Activated naive CD4-positive, alpha-beta T cell treated with anti-CD3 and anti-CD28 coated beads, Interleukin-2, amount 10 ng/mL, durations not matched to agents 7 days and 5 days (primary cell): Measurements from ENCODE around the gene TMEM41B.
"Not testable (repeated sequence)": the region's sequence is repeated elsewhere in the genome, so short reads cannot be mapped to it uniquely, and the experiment has no call there.

Experiments
- CTCF ChIA-PET: fragments of 350-600 bp; sonication (Branson Sonifier 250); formaldehyde crosslinking; loops from one replicate; lab custom pipeline; 2021; ENCODE audit warnings: antibody characterized with exemption; lab: Charles Lee
- DNase-seq: peaks from one replicate; pipeline ENCODE4 v3.0.0-alpha.2; 2020
- H3K27ac Mint-ChIP-seq: one replicate; pipeline ENCODE4 v1.8.0; 2021; ENCODE audit warnings: mild to moderate bottlenecking, moderate library complexity, mixed read lengths
- H3K27me3 Mint-ChIP-seq: one replicate; pipeline ENCODE4 v1.8.0; 2021; ENCODE audit warnings: mild to moderate bottlenecking, mixed read lengths
- H3K36me3 Mint-ChIP-seq: one replicate; pipeline ENCODE4 v1.8.0; 2021; ENCODE audit warnings: mixed read lengths
- H3K4me1 Mint-ChIP-seq: one replicate; pipeline ENCODE4 v1.8.0; 2021; ENCODE audit warnings: mixed read lengths
- H3K4me3 Mint-ChIP-seq: one replicate; pipeline ENCODE4 v1.8.0; 2021; ENCODE audit warnings: mild to moderate bottlenecking, moderate library complexity, mixed read lengths
- H3K9me3 Mint-ChIP-seq: one replicate; pipeline ENCODE4 v1.8.0; 2021; ENCODE audit warnings: mixed read lengths

TMEM41B gene, protein sequence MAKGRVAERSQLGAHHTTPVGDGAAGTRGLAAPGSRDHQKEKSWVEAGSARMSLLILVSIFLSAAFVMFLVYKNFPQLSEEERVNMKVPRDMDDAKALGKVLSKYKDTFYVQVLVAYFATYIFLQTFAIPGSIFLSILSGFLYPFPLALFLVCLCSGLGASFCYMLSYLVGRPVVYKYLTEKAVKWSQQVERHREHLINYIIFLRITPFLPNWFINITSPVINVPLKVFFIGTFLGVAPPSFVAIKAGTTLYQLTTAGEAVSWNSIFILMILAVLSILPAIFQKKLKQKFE

GRCh38 chr11:9314291-9315077, at the start of gene TMEM41B:
TMEM41B (minus strand) TSS chr11:9314593; CDS start chr11:9314441, 152 bp downstream.
- Mint-ChIP-seq H3K36me3 (peaks cover 25% of the 10 kb centered on the region), H3K9me3 (no peaks in the 10 kb centered on the region), H3K27me3 (peaks cover 30% of the 10 kb centered on the region), H3K4me1 (peaks cover 43% of the 10 kb centered on the region), H3K27ac (peak within 1 kb of the TSS; percentile 96), H3K4me3 (peak within 1 kb of the TSS; percentile 98)
- peak; percentile 99 for DNase-seq
- CTCF ChIA-PET: interaction anchor here (0.5 to 1.5 kb wide), 4 partner anchors 37 to 148 kb away, joined by 3 to 4 read pairs (median 4); no protein-coding TSS in a partner anchor

- Mint-ChIP-seq H3K36me3 (no peaks in the 10 kb centered on the region), H3K4me1 (peaks cover 22% of the 10 kb centered on the region), H3K4me3 (no peak overlapping the region), H3K27ac (no peak overlapping the region), H3K27me3 (no peaks in the 10 kb centered on the region), H3K9me3 (no peaks in the 10 kb centered on the region)
- DNase-seq: no peak
- CTCF ChIA-PET: interaction anchor here (0.7 to 1.3 kb wide), 2 partner anchors 32 to 197 kb away, joined by 3 read pairs; no protein-coding TSS in a partner anchor
Measured at GRCh38 chr11:9362393-9362863, 48.0 kb upstream of the TMEM41B start.

DNA sequence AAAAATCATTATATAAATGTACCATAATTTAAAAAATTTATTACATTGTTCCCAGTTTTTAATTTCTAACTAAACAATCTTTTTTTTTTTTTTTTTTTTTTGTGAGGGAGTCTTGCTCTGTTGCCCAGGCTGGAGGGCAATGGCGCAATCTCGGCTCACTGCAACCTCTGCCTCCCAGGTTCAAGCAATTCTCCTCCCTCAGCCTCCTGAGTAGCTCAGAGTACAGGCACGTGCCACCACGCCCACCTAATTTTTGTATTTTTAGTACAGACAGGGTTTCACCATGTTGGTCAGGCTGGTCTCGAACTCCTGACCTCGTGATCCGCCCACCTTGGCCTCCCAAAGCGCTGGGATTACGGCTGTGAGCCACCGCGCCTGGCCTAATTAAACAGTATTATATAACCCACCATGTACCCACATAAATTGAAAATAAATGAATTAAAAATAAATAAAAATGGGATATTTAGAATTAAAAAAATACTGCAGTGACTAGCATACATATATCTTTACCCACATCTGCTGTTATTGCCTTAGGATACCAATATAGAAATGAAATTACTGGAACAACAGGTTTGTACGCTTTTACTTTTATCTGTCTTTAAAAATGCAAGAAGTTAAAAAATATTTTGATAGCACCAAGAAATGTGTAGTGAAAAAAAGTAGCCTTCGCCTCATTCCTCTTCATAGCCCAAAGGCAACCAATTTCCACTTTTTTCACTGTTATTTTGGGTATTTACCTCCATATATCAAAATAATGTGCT, 46.6 kb upstream of the TMEM41B start:
- H3K9me3 Mint-ChIP-seq, H3K27ac Mint-ChIP-seq, DNase-seq, H3K27me3 Mint-ChIP-seq, H3K4me3 Mint-ChIP-seq, CTCF ChIA-PET, H3K36me3 Mint-ChIP-seq: not testable (repeated sequence)
- peaks cover 22% of the 10 kb centered on the region for H3K4me1 Mint-ChIP-seq

GRCh38 chr11:9357041-9357440, 42.6 kb upstream of the TMEM41B start:
- CTCF ChIA-PET: no interaction called here
- no peak for DNase-seq
- H3K4me1 Mint-ChIP-seq: peaks cover 5% of the 10 kb centered on the region
- H3K36me3 Mint-ChIP-seq: no peaks in the 10 kb centered on the region
- H3K9me3 Mint-ChIP-seq: no peaks in the 10 kb centered on the region
- H3K4me3 Mint-ChIP-seq: no peak overlapping the region
- H3K27me3 Mint-ChIP-seq: peaks cover 6% of the 10 kb centered on the region
- H3K27ac Mint-ChIP-seq: no peak overlapping the region

GRCh38 chr11:9351321-9351881, 37.0 kb upstream of the TMEM41B start:
- H3K36me3 Mint-ChIP-seq: no peaks in the 10 kb centered on the region
- no peak overlapping the region for H3K4me3 Mint-ChIP-seq
- peaks cover 26% of the 10 kb centered on the region for H3K27me3 Mint-ChIP-seq
- CTCF ChIA-PET: no interaction called here
- no peak for DNase-seq
- no peak overlapping the region for H3K27ac Mint-ChIP-seq
- no peaks in the 10 kb centered on the region for H3K9me3 Mint-ChIP-seq
- H3K4me1 Mint-ChIP-seq: peaks cover 24% of the 10 kb centered on the region

- Mint-ChIP-seq H3K4me1 (peaks cover 29% of the 10 kb centered on the region), H3K27me3 (peaks cover 19% of the 10 kb centered on the region)
- H3K9me3 Mint-ChIP-seq, H3K4me3 Mint-ChIP-seq, H3K36me3 Mint-ChIP-seq, DNase-seq, CTCF ChIA-PET, H3K27ac Mint-ChIP-seq: not testable (repeated sequence)
Measured at GRCh38 chr11:9347779-9348178, 33.4 kb upstream of the TMEM41B start.

DNA sequence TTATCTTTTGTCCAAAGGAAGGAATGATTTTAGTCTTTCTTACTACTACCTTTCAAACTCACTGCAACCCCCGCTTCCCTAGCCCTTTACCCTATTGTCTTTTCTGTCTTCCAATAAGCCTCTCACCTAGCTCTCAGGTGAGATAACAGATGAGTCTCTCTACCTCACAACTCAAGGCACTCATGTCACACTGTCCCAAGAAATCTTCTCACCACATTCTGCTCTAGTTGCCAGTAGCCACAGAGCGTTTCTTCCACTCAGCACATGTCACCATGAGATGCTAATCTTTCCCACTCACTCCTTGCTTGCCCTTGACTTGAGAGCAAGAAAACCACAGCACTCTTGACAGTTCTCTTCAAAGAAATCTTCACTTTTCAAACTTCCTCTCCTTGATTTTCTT, 32.7 kb upstream of the TMEM41B start:
- DNase-seq: peak; percentile 48
- Mint-ChIP-seq H3K4me3 (no peak overlapping the region), H3K27me3 (peaks cover 23% of the 10 kb centered on the region), H3K36me3 (no peaks in the 10 kb centered on the region), H3K4me1 (peaks cover 27% of the 10 kb centered on the region), H3K27ac (peak overlapping the region; percentile 4), H3K9me3 (no peaks in the 10 kb centered on the region)
- CTCF ChIA-PET: interaction anchor here (0.9 to 1.0 kb wide), 2 partner anchors 39 to 182 kb away, joined by 3 read pairs; no protein-coding TSS in a partner anchor

GRCh38 chr11:9344061-9344680, 29.8 kb upstream of the TMEM41B start:
- DNase-seq: no peak
- Mint-ChIP-seq H3K27ac (no peak overlapping the region), H3K27me3 (peaks cover 17% of the 10 kb centered on the region), H3K9me3 (no peaks in the 10 kb centered on the region), H3K4me3 (no peak overlapping the region), H3K36me3 (no peaks in the 10 kb centered on the region), H3K4me1 (peaks cover 26% of the 10 kb centered on the region)
- CTCF ChIA-PET: no interaction called here

GRCh38 chr11:9341638-9342178, 27.3 kb upstream of the TMEM41B start:
- Mint-ChIP-seq H3K36me3 (no peaks in the 10 kb centered on the region), H3K4me1 (peaks cover 7% of the 10 kb centered on the region), H3K27me3 (peaks cover 3% of the 10 kb centered on the region), H3K4me3 (no peak overlapping the region), H3K9me3 (no peaks in the 10 kb centered on the region), H3K27ac (no peak overlapping the region)
- no peak for DNase-seq
- CTCF ChIA-PET: no interaction called here

DNA sequence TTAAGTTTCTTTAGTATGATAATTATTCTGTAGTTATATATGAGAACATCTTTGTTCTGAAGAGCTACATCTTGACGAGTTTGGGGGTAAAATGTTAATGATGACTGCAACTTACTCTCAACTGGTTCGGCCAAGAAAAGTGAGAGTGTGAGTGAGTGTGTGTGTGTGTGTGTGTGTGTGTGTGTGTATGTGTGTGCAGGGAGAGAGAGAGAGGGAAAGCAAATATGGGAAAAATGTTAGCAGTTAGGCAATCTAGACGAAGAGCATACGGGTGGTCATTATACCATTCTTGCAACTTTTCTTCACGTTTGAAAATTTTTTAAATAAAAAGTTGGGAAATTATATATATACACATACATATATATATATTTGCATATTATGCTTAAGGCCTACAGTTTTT, 18.3 kb upstream of the TMEM41B start:
- CTCF ChIA-PET: no interaction called here
- Mint-ChIP-seq H3K9me3 (no peaks in the 10 kb centered on the region), H3K4me3 (no peak overlapping the region), H3K27me3 (no peaks in the 10 kb centered on the region), H3K4me1 (peaks cover 2% of the 10 kb centered on the region), H3K27ac (no peak overlapping the region), H3K36me3 (no peaks in the 10 kb centered on the region)
- DNase-seq: no peak

- H3K4me1 Mint-ChIP-seq: peaks cover 2% of the 10 kb centered on the region
- no peak overlapping the region for H3K4me3 Mint-ChIP-seq
- no peak overlapping the region for H3K27ac Mint-ChIP-seq
- CTCF ChIA-PET: interaction anchor here (1.2 kb wide), 1 partner anchor 19 kb away, joined by 3 read pairs; no protein-coding TSS in a partner anchor
- no peak for DNase-seq
- no peaks in the 10 kb centered on the region for H3K36me3 Mint-ChIP-seq
- no peaks in the 10 kb centered on the region for H3K9me3 Mint-ChIP-seq
- H3K27me3 Mint-ChIP-seq: no peaks in the 10 kb centered on the region
Measured at GRCh38 chr11:9330387-9331384, 16.3 kb upstream of the TMEM41B start.

- DNase-seq: no peak
- CTCF ChIA-PET: no interaction called here
Measured at GRCh38 chr11:9320047-9320446, 5.7 kb upstream of the TMEM41B start.

More at GRCh38 chr11:9320047-9320446, 5.7 kb upstream of the TMEM41B start:
- Mint-ChIP-seq H3K9me3 (no peaks in the 10 kb centered on the region), H3K4me3 (no peak overlapping the region), H3K27ac (no peak overlapping the region), H3K4me1 (peaks cover 12% of the 10 kb centered on the region), H3K36me3 (no peaks in the 10 kb centered on the region), H3K27me3 (peaks cover 49% of the 10 kb centered on the region)
